Esophagus muscularis mucosa (tissue), 3 donors: Measurements from ENCODE around the gene GTF3C4.

ENCODE experiments used
- CTCF ChIP-seq, 3 experiments: fragments of 200-600 bp in 2 of 3; fragments of 450-650 bp in 1 of 3; sonication (generic) in 2 of 3; IDR thresholded peaks; one replicate each; pipeline ENCODE4 v1.5.1; 2017 to 2019; ENCODE audit warnings: antibody characterized with exemption in 3 of 3, mild to moderate bottlenecking in 2 of 3, moderate library complexity in 1 of 3
- POLR2A ChIP-seq: fragments of 450-650 bp; IDR thresholded peaks from one replicate; pipeline ENCODE4 v1.6.1; 2017; ENCODE audit warnings: antibody characterized with exemption, moderate library complexity, mild to moderate bottlenecking, low read depth
- POLR2AphosphoS5 ChIP-seq, 2 donors: sonication (generic); formaldehyde crosslinking; IDR thresholded peaks; one replicate each; pipeline ENCODE4 v1.6.1; 2017; ENCODE audit warnings: antibody characterized with exemption in 2 of 2

- TF ChIP-seq CTCF (IDR thresholded peaks at IDR 0.05) (no peak), POLR2A (no peak), POLR2AphosphoS5 (IDR thresholded peaks at IDR 0.05) (no peak)
Measured at GRCh38 chr9:132672413-132672690, 2.1 kb downstream of the GTF3C4 start.
